GM15510 (cell line): ENCODE data around the gene CEPT1.

Experiments
- POLR2A ChIP-seq: IDR thresholded peaks from 3 replicates; pipeline ENCODE4 v1.6.1; 2011; ENCODE audit warnings: borderline replicate concordance; ENCODE audit not compliant: insufficient read length; ENCODE audit errors: extremely low read depth

The CEPT1 gene

DNA sequence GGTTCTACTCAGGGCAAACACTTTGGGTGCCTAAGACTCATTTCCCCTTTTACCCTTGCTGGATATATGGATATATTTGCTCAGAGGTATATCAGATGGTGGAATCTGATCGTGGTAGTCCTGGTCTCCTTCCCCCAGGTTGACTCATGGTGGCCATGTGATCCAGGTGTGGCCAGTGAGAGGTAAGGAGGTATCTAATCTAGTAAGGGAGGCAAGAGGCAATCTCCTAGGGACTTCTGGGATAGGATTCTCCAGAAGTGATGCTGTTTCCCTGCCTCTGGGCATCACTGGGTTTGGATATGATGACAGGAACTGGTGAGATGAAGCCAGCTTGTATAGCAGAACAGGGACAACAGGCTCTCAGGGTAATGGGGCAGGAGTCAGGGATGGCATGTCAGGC is 68.9 kb downstream of the CEPT1 start:
- no peak for TF ChIP-seq POLR2A

DNA sequence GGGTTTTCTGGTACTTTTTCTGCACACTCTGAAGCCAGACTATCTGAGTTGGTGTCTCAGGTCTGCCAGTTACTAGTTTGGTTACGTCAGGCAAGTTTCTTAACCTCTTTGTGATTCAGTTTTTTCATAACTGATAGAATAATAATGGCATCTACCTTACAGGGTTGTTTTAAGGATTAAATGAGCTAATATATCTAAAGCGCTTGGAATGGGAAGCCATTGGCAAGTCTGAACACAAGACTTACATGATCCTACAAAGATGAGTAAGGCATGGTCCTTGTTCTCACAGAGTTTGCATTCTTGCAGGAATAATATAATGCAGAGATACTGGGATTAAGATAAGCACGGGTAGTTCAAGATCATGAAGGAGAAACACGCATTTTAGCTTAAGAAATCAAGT is 69.6 kb downstream of the CEPT1 start:
- no peak for TF ChIP-seq POLR2A

- no peak for TF ChIP-seq POLR2A
Observed at GRCh38 chr1:111211921-111212320, 71.9 kb downstream of the CEPT1 start.

DNA sequence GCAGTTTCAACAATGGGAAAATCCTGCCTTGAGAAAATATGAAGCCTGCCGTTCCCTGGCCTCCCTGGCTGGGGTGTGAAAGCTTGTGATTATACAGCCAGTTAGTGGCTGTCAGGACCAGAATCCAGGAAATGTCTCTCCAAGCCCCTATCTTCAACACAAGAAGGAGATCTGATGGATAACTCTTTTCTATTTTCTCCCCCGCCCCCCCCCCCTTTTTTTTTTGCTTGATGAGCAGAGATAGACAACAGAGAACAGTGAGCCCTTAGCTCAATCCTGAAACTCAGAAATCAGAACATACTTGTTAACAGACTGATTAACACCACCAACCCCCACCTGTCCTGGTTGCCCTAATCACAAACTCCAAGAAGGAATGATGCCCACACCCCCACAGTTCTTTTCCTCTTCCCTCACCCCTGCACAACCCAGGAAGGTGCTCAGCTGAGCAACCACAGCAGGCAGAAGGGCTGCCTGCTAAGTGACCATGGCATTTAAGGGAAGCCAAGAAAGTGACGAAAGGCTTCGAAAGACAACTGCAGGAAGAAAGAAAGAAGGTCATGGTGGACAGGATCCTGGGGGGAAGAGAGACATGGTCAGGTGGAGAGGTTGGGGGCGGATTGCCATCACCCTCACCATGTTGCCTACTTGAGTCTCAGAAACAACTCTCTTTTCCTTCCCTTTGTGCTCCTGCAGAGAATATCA is 72.8 kb downstream of the CEPT1 start:
- TF ChIP-seq POLR2A: no peak

DNA sequence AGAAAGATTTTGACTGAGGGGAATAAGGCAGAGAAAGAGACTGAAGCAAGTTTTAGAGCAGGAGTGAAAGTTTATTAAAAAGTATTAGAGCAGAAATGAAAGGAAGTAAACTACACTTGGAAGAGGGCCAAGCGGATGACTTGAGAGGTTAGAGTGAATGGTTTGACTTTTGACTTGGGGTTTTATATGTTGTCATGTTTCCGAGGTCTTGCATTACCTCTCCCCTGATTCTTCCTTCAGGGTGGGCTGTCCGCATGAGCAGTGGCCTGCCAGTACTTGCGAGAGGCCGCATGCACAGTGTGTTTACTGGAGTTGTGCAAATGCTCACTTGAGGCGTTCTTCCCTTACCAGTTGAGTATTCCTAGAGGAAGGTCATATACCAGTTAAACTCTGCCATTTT is 73.4 kb downstream of the CEPT1 start:
- TF ChIP-seq POLR2A: no peak

GRCh38 chr1:111214074-111214801 is 74.2 kb downstream of the CEPT1 start:
- TF ChIP-seq POLR2A: peak; percentile 48

DNA sequence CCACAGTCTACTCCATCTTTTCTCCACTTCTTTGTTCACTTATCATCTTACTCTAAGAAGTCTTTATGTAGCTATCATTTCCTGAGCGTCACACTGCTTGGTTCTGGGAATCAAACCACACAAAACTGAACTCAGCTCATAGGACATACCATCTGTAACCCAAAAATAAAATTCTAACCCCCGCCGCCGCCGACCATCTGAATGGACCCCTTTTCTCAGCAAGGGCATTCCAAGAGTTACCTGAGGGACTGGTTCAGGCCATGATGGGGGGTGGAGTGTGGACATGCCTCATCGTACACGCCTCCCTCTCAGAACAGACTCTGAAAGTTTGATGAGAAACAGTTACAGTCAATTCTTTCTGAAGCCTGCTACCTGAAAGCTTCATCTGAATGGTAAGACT is 74.9 kb downstream of the CEPT1 start:
- TF ChIP-seq POLR2A: peak; percentile 39

DNA sequence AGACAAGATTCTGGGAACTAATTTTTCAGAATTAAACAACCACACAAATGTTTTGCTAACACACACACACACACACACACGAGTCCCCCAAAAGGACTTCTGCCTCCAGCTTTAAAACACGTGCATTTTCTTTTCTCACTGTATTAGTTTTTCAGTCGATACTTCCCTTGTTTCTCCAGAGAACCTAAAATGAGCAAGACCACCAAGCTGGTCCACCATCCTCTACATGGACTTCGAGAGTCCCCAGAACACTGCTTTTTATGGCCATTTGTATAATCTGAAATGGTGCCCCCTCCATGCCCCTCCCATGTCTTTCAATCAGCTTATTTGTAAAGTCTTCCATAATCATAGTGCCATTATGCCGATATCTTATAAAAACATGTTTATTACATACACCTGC is 76.7 kb downstream of the CEPT1 start:
- TF ChIP-seq POLR2A: no peak

DNA sequence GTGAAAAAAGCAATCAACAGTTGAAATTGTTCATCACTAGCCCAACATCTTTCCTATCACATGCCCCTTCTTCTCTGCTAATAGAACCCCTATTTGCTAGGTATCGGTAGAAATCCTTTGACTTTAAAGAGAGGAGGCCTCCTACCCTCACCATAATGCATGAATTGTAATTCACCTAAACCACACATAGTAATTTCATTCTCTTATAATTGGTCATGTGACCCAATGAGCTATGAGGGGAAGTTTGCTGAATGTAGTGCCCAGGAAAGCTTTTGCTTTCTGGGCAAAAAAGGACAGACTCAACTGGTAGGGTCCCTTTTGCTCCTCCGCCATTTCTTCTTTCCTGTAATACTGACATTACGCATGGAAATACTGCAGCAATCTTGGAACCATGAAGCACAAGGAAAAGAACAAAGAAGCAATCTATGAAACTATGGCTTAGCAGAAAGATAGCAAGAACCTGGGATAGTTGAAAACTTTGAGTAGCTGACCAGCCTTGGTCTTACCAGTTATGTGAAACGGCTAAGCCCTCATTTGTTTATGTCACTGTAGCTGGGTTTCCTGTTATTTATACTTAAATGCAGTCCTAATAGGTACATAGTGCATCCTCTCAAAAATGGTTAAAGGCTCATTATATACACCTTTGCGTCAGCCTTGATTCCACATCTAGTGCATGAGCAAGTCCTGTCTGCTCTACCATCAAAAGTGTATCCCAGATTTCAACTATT is 77.3 kb downstream of the CEPT1 start:
- no peak for TF ChIP-seq POLR2A

- TF ChIP-seq POLR2A: no peak
Observed at GRCh38 chr1:111218701-111219556, 78.9 kb downstream of the CEPT1 start.

- TF ChIP-seq POLR2A: peak; percentile 42
Observed at GRCh38 chr1:111219557-111220286, 79.7 kb downstream of the CEPT1 start.

DNA sequence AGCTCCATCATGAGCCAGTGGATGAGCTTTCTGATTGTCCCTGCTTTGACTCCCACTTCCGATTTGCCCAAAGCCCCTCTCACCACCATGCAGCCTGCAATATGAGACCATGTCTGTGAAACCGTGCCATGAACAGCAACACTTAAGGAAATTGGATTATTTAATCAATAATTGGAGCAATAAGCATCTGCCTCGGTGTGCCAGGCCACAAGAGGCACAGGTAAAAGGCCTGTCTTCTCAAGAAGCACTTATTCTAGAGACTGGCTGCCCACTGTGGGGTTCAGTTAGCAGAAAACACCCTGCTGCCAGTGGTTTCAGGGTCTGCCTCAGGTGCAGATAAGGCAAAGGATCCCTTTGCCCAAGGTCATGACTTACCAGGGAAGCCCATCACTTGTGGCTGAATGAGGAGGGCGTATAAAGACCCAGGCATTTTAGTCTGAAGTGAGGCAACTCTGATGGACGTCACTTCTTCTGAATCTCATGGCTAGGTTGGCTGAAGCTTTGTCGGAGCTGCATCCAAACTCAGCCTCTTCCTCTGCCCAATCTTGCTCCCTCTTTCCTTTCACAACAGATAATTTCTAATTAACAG is 80.4 kb downstream of the CEPT1 start:
- TF ChIP-seq POLR2A: no peak

DNA sequence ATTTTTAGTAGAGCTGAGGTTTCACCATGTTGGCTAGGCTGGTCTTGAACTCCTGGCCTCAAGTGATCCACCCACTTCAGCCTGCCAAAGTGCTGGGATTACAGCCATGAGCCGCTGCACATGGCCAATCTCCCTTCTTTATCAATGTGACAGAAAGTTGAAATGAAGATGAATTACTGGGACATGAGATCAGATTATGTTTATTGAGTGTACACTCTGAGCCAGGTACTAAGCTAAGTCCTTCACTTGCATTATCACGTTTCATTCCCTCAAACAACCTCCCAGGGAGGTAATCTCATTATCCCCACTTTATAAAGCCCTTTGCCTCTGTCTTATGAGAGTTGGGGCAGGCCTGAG is 81.2 kb downstream of the CEPT1 start:
- TF ChIP-seq POLR2A: no peak
